Measurements from ENCODE around the gene IKZF3. TPM values are rescaled to one million over a fixed set of nuclear protein-coding genes. Genes with fewer than 3 reads are reported as not detected.

Gene IKZF3
- total and polyA plus RNA-seq, 10 of the 15 experiments (the other 5 are each of a cell fraction or from before 2014, with no cell fraction given): 5.5 to 98.2 (median 47.6) TPM

DNA sequence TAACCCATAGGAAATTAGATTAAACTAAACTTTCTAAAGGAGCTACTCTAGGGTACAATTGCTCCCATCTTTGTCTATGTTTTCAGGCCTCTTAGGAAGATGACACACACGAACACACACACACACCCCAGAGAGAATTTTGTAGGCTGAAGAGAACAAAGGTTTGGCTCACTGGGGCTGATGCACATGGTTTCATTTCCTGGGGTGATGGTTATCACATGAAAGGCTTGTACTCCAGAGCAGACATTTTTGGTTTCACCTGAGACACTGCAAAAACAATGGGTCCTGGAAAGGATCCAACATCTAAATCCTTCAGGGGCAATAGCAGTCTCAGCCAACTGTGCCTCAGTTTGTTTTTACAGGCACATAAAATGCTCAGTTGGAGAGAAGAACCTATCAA is 63.6 kb downstream of the IKZF3 start (continued):
- TF ChIP-seq STAT1 (conservative IDR thresholded peaks at IDR 0.05) (no peak), CEBPB (IDR thresholded peaks at IDR 0.05; ENCODE audit: borderline replicate concordance in 1 of 2, low read depth in 2 of 2, low read length in 2 of 2) (no peak), TARDBP (IDR thresholded peaks at IDR 0.05; ENCODE audit: borderline replicate concordance) (no peak), ZZZ3 (IDR thresholded peaks at IDR 0.05; ENCODE audit: control insufficient read depth, insufficient read length, low read depth) (no peak), BHLHE40 (IDR thresholded peaks at IDR 0.05; ENCODE audit: borderline replicate concordance in 1 of 2, low read depth in 2 of 2, low read length in 1 of 2) (peak; percentile 69 to 71; a peak in 3 of 4 replicates), SUPT20H (IDR thresholded peaks at IDR 0.05; ENCODE audit: borderline replicate concordance, control insufficient read depth, low read depth, low read length) (no peak), CHD4 (IDR thresholded peaks at IDR 0.05) (no peak), SIN3A (IDR thresholded peaks at IDR 0.05; ENCODE audit: low read depth, low read length) (no peak), SMAD1 (IDR thresholded peaks at IDR 0.05; ENCODE audit: low read depth, partially characterized antibody) (peak; percentile 67), SMC3 (IDR thresholded peaks at IDR 0.05; ENCODE audit: borderline replicate concordance, low read length) (0 out of 2 replicates have a peak, but pooled peaks have one; percentile 17), IKZF1 (conservative IDR thresholded peaks at IDR 0.05) (peak; percentile 81), CBX3 (IDR thresholded peaks at IDR 0.05; ENCODE audit: borderline replicate concordance, low read depth) (no peak), MXI1 (IDR thresholded peaks at IDR 0.05; ENCODE audit: low read depth, low read length) (peak; percentile 83), ASH2L (IDR thresholded peaks at IDR 0.05; ENCODE audit: borderline replicate concordance, low read depth) (no peak), DPF2 (IDR thresholded peaks at IDR 0.05) (no peak), GABPA (IDR thresholded peaks at IDR 0.05; ENCODE audit: low read depth) (0 out of 2 replicates have a peak, but pooled peaks have one; percentile 20), ZNF274 (IDR thresholded peaks at IDR 0.05; ENCODE audit: insufficient read depth, insufficient read length) (no peak), RAD51 (IDR thresholded peaks at IDR 0.05) (peak; percentile 58; the same call in 1 of the 2 replicates)
- TF ChIP-seq, protein P1, sequence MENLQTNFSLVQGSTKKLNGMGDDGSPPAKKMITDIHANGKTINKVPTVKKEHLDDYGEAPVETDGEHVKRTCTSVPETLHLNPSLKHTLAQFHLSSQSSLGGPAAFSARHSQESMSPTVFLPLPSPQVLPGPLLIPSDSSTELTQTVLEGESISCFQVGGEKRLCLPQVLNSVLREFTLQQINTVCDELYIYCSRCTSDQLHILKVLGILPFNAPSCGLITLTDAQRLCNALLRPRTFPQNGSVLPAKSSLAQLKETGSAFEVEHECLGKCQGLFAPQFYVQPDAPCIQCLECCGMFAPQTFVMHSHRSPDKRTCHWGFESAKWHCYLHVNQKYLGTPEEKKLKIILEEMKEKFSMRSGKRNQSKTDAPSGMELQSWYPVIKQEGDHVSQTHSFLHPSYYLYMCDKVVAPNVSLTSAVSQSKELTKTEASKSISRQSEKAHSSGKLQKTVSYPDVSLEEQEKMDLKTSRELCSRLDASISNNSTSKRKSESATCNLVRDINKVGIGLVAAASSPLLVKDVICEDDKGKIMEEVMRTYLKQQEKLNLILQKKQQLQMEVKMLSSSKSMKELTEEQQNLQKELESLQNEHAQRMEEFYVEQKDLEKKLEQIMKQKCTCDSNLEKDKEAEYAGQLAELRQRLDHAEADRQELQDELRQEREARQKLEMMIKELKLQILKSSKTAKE (IDR thresholded peaks at IDR 0.05; ENCODE audit: low read depth, poor library complexity, severe bottlenecking): peak; percentile 61
- TF ChIP-seq, protein P2, sequence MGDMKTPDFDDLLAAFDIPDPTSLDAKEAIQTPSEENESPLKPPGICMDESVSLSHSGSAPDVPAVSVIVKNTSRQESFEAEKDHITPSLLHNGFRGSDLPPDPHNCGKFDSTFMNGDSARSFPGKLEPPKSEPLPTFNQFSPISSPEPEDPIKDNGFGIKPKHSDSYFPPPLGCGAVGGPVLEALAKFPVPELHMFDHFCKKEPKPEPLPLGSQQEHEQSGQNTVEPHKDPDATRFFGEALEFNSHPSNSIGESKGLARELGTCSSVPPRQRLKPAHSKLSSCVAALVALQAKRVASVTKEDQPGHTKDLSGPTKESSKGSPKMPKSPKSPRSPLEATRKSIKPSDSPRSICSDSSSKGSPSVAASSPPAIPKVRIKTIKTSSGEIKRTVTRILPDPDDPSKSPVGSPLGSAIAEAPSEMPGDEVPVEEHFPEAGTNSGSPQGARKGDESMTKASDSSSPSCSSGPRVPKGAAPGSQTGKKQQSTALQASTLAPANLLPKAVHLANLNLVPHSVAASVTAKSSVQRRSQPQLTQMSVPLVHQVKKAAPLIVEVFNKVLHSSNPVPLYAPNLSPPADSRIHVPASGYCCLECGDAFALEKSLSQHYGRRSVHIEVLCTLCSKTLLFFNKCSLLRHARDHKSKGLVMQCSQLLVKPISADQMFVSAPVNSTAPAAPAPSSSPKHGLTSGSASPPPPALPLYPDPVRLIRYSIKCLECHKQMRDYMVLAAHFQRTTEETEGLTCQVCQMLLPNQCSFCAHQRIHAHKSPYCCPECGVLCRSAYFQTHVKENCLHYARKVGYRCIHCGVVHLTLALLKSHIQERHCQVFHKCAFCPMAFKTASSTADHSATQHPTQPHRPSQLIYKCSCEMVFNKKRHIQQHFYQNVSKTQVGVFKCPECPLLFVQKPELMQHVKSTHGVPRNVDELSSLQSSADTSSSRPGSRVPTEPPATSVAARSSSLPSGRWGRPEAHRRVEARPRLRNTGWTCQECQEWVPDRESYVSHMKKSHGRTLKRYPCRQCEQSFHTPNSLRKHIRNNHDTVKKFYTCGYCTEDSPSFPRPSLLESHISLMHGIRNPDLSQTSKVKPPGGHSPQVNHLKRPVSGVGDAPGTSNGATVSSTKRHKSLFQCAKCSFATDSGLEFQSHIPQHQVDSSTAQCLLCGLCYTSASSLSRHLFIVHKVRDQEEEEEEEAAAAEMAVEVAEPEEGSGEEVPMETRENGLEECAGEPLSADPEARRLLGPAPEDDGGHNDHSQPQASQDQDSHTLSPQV (IDR thresholded peaks at IDR 0.05): peak; percentile 15; the same call in 1 of the 2 replicates
- TF ChIP-seq, protein P3, sequence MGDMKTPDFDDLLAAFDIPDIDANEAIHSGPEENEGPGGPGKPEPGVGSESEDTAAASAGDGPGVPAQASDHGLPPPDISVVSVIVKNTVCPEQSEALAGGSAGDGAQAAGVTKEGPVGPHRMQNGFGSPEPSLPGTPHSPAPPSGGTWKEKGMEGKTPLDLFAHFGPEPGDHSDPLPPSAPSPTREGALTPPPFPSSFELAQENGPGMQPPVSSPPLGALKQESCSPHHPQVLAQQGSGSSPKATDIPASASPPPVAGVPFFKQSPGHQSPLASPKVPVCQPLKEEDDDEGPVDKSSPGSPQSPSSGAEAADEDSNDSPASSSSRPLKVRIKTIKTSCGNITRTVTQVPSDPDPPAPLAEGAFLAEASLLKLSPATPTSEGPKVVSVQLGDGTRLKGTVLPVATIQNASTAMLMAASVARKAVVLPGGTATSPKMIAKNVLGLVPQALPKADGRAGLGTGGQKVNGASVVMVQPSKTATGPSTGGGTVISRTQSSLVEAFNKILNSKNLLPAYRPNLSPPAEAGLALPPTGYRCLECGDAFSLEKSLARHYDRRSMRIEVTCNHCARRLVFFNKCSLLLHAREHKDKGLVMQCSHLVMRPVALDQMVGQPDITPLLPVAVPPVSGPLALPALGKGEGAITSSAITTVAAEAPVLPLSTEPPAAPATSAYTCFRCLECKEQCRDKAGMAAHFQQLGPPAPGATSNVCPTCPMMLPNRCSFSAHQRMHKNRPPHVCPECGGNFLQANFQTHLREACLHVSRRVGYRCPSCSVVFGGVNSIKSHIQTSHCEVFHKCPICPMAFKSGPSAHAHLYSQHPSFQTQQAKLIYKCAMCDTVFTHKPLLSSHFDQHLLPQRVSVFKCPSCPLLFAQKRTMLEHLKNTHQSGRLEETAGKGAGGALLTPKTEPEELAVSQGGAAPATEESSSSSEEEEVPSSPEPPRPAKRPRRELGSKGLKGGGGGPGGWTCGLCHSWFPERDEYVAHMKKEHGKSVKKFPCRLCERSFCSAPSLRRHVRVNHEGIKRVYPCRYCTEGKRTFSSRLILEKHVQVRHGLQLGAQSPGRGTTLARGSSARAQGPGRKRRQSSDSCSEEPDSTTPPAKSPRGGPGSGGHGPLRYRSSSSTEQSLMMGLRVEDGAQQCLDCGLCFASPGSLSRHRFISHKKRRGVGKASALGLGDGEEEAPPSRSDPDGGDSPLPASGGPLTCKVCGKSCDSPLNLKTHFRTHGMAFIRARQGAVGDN (IDR thresholded peaks at IDR 0.05): peak; percentile 99
